Colonic mucosa (tissue), 4 donors: ENCODE results near the gene KPRP. TPM values are rescaled to one million over a fixed set of nuclear protein-coding genes. Genes with fewer than 3 reads are reported as not detected.

Experiments
- DNase-seq: peaks from one replicate; pipeline ENCODE4 v3.0.0-alpha.2; 2020
- H3K27ac ChIP-seq: fragments of 200-600 bp; one replicate; pipeline ENCODE4 v1.8.0; 2021
- H3K27me3 ChIP-seq: fragments of 200-600 bp; one replicate; pipeline ENCODE4 v1.8.0; 2021
- H3K36me3 ChIP-seq: fragments of 200-600 bp; one replicate; pipeline ENCODE4 v1.8.0; 2021
- H3K4me1 ChIP-seq: fragments of 200-600 bp; one replicate; pipeline ENCODE4 v1.8.0; 2021; ENCODE audit warnings: mild to moderate bottlenecking
- H3K4me3 ChIP-seq: fragments of 200-600 bp; one replicate; pipeline ENCODE4 v1.8.0; 2021
- H3K9ac ChIP-seq, 2 donors: one replicate each; pipeline ENCODE4 v1.7.0; 2013; ENCODE audit warnings: control low read depth in 2 of 2, low read depth in 2 of 2, low read length in 2 of 2
- H3K9me3 ChIP-seq: fragments of 200-600 bp; one replicate; pipeline ENCODE4 v1.8.0; 2021
- CTCF ChIP-seq: fragments of 200-600 bp; IDR thresholded peaks from one replicate; pipeline ENCODE4 v1.8.0; 2022; ENCODE audit warnings: antibody characterized with exemption, mild to moderate bottlenecking
- intact Hi-C: fragments of 100-400 bp; cut with DNase I; formaldehyde crosslinking; loops from one replicate; pipeline ENCODE4 v1.14.1; 2022
- total RNA-seq, 2 donors: library from RNA; stranded (reverse); fragmentation: NEBNext Ultra II Directional in 1 of 2; extraction: Animal tissue kit (Norgen Biotek cat#: 25700) in 1 of 2; gene quantifications; one replicate each; pipeline ENCODE4 v1.2.1, GENCODE V29; 2021
- donor health status: healthy.
- donor health status: DM: no; HTN: no; CAD: no.
- donor health status: DM: no; HTN: no; CAD: no.

KPRP gene
- total RNA-seq, 2 donors from 2014 or later = not detected

GRCh38 chr1:152758636-152759035 is 811 bp downstream of the KPRP start:
- Histone ChIP-seq H3K9me3 (no peaks in the 10 kb centered on the region), H3K36me3 (no peaks in the 10 kb centered on the region), H3K4me3 (no peak overlapping the region), H3K4me1 (no peaks in the 10 kb centered on the region), H3K9ac (no peak overlapping the region), H3K27me3 (no peaks in the 10 kb centered on the region), H3K27ac (no peak overlapping the region)
- no peak for DNase-seq
- TF ChIP-seq CTCF = no peak
- intact Hi-C loops = no loop called here

DNA sequence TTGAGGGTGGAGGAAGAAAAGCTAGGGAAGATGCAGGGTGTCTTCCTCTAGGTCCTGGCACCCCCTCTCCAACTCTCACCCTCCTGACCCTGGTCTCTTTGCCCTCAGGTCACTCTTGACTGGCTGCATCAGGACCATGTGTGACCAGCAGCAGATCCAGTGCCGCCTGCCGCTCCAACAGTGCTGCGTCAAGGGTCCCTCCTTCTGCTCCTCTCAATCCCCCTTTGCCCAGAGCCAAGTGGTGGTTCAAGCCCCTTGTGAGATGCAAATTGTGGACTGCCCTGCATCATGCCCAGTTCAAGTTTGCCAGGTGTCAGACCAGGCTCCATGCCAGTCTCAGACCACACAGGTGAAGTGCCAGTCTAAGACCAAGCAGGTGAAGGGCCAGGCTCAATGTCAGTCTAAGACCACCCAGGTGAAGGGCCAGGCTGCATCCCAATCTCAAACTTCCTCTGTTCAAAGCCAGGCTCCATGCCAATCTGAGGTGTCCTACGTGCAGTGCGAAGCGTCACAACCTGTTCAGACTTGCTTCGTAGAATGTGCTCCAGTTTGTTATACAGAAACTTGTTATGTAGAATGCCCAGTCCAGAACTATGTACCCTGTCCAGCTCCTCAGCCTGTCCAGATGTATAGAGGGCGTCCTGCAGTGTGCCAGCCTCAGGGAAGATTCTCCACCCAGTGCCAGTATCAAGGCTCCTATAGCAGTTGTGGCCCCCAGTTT is 1.8 kb downstream of the KPRP start:
- Histone ChIP-seq H3K4me1 (no peaks in the 10 kb centered on the region), H3K36me3 (no peaks in the 10 kb centered on the region), H3K27me3 (no peaks in the 10 kb centered on the region), H3K27ac (no peak overlapping the region), H3K4me3 (no peak overlapping the region), H3K9me3 (no peaks in the 10 kb centered on the region), H3K9ac (no peak overlapping the region)
- no peak for DNase-seq
- no peak for TF ChIP-seq CTCF
- intact Hi-C loops = no loop called here

- TF ChIP-seq CTCF = no peak
- no peak overlapping the region for H3K4me3 ChIP-seq
- DNase-seq = no peak
- no peak overlapping the region for H3K9ac ChIP-seq
- no peaks in the 10 kb centered on the region for H3K4me1 ChIP-seq
- H3K27ac ChIP-seq = no peak overlapping the region
- H3K27me3 ChIP-seq = no peaks in the 10 kb centered on the region
- no peaks in the 10 kb centered on the region for H3K9me3 ChIP-seq
- H3K36me3 ChIP-seq = no peaks in the 10 kb centered on the region
- intact Hi-C loops = no loop called here
Measured at GRCh38 chr1:152760551-152761190, 2.8 kb downstream of the KPRP start.

GRCh38 chr1:152761609-152762213 is 3.9 kb downstream of the KPRP start:
- Histone ChIP-seq H3K4me3 (no peak overlapping the region), H3K27me3 (no peaks in the 10 kb centered on the region), H3K27ac (no peak overlapping the region), H3K9ac (no peak overlapping the region), H3K36me3 (no peaks in the 10 kb centered on the region), H3K4me1 (no peaks in the 10 kb centered on the region), H3K9me3 (no peaks in the 10 kb centered on the region)
- intact Hi-C loops = no loop called here
- no peak for TF ChIP-seq CTCF
- no peak for DNase-seq

DNA sequence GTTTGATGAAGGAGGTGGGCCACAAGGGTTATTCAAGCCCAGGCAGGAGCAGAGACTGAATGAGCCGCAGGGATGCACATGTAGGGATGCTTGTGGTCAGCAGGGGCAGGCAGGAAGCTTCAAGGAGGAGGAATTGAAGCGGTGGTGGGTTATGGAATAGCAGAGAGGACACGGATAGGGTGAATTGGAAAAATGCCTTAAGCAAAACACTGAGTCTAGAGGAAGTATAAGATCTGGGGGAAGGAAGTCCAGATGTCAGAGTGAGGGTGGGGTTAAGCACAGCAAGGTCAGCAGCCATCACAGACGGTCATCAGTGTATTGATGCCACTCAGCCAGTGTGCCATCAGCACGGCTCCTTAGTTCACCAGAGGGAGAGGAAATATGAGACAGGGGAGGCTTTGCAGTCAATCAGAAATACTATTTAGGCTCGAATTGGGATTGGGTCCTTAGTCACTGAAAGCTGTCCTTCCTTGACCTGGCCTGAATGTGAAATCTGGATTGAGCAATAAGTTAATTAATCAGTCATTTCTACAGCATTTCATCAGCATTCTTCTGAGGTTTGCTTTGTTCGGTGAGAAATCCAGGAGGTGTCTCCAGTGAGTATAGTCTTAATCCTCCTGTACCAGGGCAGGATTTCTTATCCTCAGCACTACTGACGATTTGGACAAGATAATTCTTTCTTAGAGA is 11.2 kb downstream of the KPRP start:
- Histone ChIP-seq H3K27ac (no peak overlapping the region), H3K36me3 (no peaks in the 10 kb centered on the region), H3K4me1 (no peaks in the 10 kb centered on the region), H3K9me3 (no peaks in the 10 kb centered on the region), H3K27me3 (no peaks in the 10 kb centered on the region), H3K9ac (no peak overlapping the region), H3K4me3 (no peak overlapping the region)
- TF ChIP-seq CTCF = no peak
- DNase-seq = no peak
- intact Hi-C loops = no loop called here
